ENCODE data around the gene C1QL2. TPM values are rescaled to one million over a fixed set of nuclear protein-coding genes. Genes with fewer than 3 reads are reported as not detected.

The C1QL2 gene
- total RNA-seq, 1 experiment from 2014 or later = 0.81 TPM

DNA sequence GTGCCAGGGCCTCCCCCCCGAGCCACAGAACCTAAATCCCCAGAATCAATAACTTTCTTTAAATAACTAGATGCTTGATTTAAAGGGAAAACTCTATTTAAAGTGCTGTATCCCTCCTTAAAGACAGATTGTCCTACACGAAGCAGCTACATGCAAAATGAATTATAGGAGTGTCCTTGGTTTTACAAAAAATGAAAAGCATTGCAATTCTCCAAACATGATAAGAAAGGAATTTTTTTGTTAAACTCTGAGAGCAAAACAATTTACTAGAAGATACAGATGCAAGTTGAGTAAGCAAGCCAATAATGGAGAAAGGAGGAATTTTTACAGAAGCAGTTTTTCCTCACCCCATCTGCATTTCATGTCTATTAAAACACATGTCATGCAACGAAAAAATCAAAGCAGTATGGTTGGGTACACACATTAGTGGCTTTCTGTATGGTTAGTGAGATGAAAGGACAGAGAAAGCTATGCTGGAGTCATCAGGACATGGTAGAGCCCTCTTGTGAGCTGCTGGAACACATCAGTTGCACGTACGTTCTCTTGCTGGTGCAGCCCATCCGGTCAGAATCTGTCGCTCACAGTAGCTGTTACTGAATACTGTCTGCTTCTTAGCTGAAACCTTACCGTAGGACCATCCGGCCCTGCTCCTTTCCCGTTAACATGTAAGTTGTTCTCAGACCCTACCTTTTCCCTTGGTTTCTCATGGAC lies 39.1 kb upstream of the C1QL2 start:
- H3K18ac ChIP-seq (ENCODE audit: insufficient read length, low read depth, low read length) = no peak overlapping the region
- no peak overlapping the region for H3K56ac ChIP-seq (ENCODE audit: insufficient read length, low read depth, low read length)
- Mint-ChIP-seq H3K4me3 (no peak overlapping the region), H3K27me3 (ENCODE audit: low read depth) (peaks cover 29% of the 10 kb centered on the region), H3K36me3 (ENCODE audit: insufficient read depth in 1 of 3, low read depth in 3 of 3) (no peaks in the 10 kb centered on the region; a peak in 1 of 7 replicates), H3K27ac (no peak overlapping the region), H3K4me1 (peaks cover 43 to 46% of the 10 kb centered on the region in 2 experiments), H3K9me3 (peaks cover 2 to 3% of the 10 kb centered on the region in 2 experiments; a peak in 2 of 5 replicates)
- H4K8ac ChIP-seq (replicated peaks; ENCODE audit: insufficient read length, low read depth, low read length) = no peak overlapping the region
- H4K91ac ChIP-seq (ENCODE audit: insufficient read length, low read depth, low read length) = no peak overlapping the region
- no peak overlapping the region for H2BK120ac ChIP-seq (ENCODE audit: low read depth, low read length, poor library complexity, severe bottlenecking)
- H2AK5ac ChIP-seq (ENCODE audit: insufficient read length, low read length) = no peak overlapping the region
- no peak overlapping the region for H3K14ac ChIP-seq (ENCODE audit: insufficient read depth, low read length)
- H3K79me1 ChIP-seq (ENCODE audit: insufficient read depth, low read depth, low read length, poor library complexity, severe bottlenecking) = no peaks in the 10 kb centered on the region
- H4K20me1 ChIP-seq (ENCODE audit: control insufficient read depth, insufficient read depth, insufficient read length) = no peaks in the 10 kb centered on the region
- H2BK5ac ChIP-seq (ENCODE audit: insufficient read length, low read length) = no peak overlapping the region
- H3K9me3 ChIP-seq (ENCODE audit: control insufficient read depth, low read depth, low read length) = no peaks in the 10 kb centered on the region
- no peak for TF ChIP-seq CTCF (conservative IDR thresholded peaks at IDR 0.05)
- no peak overlapping the region for H3K4me2 ChIP-seq (ENCODE audit: insufficient read depth, insufficient read length, low read length)
- no peak for DNase-seq
- H2AFZ ChIP-seq (ENCODE audit: low read length) = no peak overlapping the region
- no peak overlapping the region for H3T11ph ChIP-seq (ENCODE audit: low read length)
- H3K9ac ChIP-seq (ENCODE audit: extremely low read depth, insufficient read length, low read length) = no peak overlapping the region
- H2BK12ac ChIP-seq (ENCODE audit: insufficient read length, low read depth, low read length) = no peak overlapping the region
- H3K4ac ChIP-seq (ENCODE audit: low read depth, low read length) = no peak overlapping the region
- H2BK15ac ChIP-seq (ENCODE audit: low read depth, low read length) = no peak overlapping the region
- H3K79me2 ChIP-seq (ENCODE audit: insufficient read depth, low read length) = no peaks in the 10 kb centered on the region
- H3K23me2 ChIP-seq (ENCODE audit: insufficient read length, low read depth, low read length, poor library complexity, severe bottlenecking) = peaks cover 3% of the 10 kb centered on the region
- H3K4me1 ChIP-seq (ENCODE audit: insufficient read depth, low read length) = peaks cover 6% of the 10 kb centered on the region; the same call in 1 of the 2 replicates
- H4K5ac ChIP-seq (ENCODE audit: insufficient read length, low read depth, low read length) = no peak overlapping the region
- no peaks in the 10 kb centered on the region for H3K27me3 ChIP-seq (ENCODE audit: insufficient read depth, low read length)
- H2BK20ac ChIP-seq (ENCODE audit: low read depth, low read length, poor library complexity, severe bottlenecking) = no peak overlapping the region
- WGBS (ENCODE audit: extremely low coverage, insufficient read length, low lambda C conversion rate) = no CpG with 5 or more reads among the region's 10 CpGs
- no peak overlapping the region for H3K27ac ChIP-seq (ENCODE audit: insufficient read length, low read depth, low read length)
- H3K23ac ChIP-seq (ENCODE audit: insufficient read length, low read depth, low read length) = no peak overlapping the region
